Suprapubic skin (tissue), 4 donors: ENCODE results near the gene RERE.

Experiments used
- CTCF ChIP-seq, 2 donors: fragments of 200-600 bp in 1 of 2; fragments of 450-650 bp in 1 of 2; sonication (generic) in 1 of 2; IDR thresholded peaks; one replicate each; pipeline ENCODE4 v1.5.1; 2016 to 2019; ENCODE audit warnings: antibody characterized with exemption in 2 of 2, mild to moderate bottlenecking in 1 of 2, moderate library complexity in 1 of 2
- POLR2A ChIP-seq, 2 donors: fragments of 450-650 bp; IDR thresholded peaks; one replicate each; pipeline ENCODE4 v1.6.1; 2017; ENCODE audit warnings: antibody characterized with exemption in 2 of 2, mild to moderate bottlenecking in 2 of 2, moderate library complexity in 2 of 2
- POLR2AphosphoS5 ChIP-seq, 3 donors: sonication (generic); formaldehyde crosslinking; IDR thresholded peaks; one replicate each; pipeline ENCODE4 v1.6.1; 2017; ENCODE audit warnings: antibody characterized with exemption in 3 of 3

- TF ChIP-seq CTCF (IDR thresholded peaks at IDR 0.05), result no peak
- no peak for TF ChIP-seq POLR2A (IDR thresholded peaks at IDR 0.05)
- TF ChIP-seq POLR2AphosphoS5 (IDR thresholded peaks at IDR 0.05), result no peak
Measured at GRCh38 chr1:8394456-8395321, 422.8 kb downstream of the RERE start.
